A172 (cell line): ENCODE data around the gene COL1A1. TPM values are rescaled to one million over a fixed set of nuclear protein-coding genes. Genes with fewer than 3 reads are reported as not detected.

Experiments used
- DNase-seq: peaks from one replicate; pipeline ENCODE4 v3.0.0-alpha.2; 2015; ENCODE audit warnings: low spot score
- total RNA-seq: library from RNA; depleted of rRNA; stranded (reverse); fragments of >200 nt; shearing (Covaris generic); gene quantifications from 2 replicates; pipeline ENCODE4 v1.2.3, GENCODE V29; 2014

COL1A1 gene
- total RNA-seq, 1 experiment from 2014 or later: 15.7 TPM

DNA sequence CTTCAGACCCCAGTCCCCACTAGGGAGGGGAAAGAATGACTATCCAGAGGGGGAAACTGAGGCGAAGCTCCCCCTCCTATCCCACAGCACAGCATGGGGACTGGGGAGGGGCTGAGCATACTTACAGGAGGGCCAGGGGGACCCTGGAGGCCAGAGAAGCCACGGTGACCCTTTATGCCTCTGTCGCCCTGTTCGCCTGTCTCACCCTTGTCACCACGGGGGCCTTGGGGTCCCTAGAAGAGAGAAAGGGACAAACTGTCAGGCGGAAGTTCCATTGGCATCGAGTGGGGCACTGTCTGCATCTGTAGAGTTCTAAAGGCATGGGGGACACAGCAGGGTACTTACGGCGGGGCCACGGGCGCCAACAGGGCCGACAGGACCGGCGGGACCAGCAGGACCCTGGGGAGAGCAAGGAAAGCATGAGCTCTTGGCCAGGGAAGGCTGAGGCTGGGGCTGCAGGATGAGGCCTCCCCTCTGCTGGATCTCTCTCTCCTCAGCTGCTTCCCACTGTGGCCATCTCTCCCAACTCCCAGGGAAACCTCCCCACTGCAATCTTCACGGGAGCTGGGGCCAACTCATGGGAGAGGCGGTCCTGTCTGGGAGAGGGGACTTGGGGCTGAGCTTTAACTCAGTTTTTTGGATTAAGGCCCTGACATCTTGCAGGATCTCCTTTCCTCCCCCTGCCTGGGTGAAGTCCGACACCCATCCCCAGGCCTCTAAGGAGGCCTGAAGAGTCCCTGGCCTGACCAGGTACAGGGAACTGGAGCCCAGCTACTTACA is 13.5 kb downstream of the COL1A1 start:
- no peak for DNase-seq

DNA sequence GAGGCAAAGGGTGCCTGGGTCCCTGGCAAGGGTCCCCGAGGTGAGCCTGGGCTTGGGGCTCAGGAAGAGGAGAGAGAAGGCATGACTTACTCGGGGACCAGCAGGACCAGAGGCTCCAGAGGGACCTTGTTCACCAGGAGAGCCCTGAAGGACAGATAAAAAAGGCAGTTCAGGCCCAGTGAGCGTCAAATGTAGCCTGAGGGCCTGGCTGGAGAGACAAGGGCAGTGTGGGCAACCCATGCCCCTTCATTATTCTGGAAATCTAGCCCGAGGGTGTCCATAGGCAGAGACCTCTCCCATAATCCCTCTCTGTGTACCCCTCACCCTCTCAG is 14.1 kb downstream of the COL1A1 start:
- no peak for DNase-seq

DNA sequence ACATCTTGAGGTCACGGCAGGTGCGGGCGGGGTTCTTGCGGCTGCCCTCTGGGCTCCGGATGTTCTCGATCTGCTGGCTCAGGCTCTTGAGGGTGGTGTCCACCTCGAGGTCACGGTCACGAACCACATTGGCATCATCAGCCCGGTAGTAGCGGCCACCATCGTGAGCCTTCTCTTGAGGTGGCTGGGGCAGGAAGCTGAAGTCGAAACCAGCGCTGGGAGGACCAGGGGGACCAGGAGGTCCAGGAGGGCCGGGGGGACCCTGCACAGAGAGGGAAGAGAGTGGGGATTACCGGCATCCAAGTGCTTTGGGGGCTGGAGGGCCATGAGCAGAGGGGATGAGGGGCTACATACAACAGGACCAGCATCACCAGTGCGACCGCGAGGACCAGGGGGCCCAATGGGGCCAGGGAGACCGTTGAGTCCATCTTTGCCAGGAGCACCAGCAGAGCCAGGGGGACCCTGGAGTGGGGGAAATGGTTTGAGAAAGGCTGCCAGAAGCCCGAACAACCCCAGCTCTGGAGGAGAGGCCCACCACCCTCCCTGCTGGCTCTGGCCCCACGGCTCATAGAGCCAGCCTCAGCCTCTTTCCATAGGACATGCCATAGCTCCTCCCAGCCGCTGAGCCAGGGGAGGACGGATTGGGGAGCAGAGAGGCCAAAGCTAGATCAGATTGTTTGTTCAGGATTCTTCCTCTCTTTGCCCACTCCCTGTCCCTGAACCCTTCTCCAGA is 14.6 kb downstream of the COL1A1 start:
- no peak for DNase-seq

DNA sequence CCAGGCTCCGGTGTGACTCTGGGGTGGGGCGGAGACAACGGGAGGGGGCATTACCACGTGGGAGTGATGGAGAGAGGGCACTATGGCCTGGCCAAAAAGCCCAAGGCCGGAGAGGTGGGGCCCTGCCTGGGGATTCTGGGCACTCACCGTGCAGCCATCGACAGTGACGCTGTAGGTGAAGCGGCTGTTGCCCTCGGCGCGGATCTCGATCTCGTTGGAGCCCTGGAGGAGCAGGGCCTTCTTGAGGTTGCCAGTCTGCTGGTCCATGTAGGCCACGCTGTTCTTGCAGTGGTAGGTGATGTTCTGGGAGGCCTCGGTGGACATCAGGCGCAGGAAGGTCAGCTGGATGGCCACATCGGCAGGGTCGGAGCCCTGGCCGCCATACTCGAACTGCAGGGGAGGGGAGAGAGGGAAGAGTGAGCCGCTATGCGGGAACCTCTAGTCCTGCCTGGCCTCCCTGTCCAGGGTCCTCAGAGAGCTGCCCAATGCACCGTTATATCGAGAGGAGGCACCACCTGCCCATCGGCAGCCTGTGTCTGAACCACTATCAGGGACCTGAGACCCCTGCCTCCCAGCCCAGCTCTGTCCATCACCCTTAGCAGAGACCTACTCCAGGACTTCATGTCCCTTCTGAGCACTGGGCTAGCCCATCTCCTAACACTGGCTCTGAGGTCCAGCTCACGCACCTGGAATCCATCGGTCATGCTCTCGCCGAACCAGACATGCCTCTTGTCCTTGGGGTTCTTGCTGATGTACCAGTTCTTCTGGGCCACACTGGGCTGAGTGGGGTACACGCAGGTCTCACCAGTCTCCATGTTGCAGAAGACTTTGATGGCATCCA is 15.6 kb downstream of the COL1A1 start:
- DNase-seq: no peak

DNA sequence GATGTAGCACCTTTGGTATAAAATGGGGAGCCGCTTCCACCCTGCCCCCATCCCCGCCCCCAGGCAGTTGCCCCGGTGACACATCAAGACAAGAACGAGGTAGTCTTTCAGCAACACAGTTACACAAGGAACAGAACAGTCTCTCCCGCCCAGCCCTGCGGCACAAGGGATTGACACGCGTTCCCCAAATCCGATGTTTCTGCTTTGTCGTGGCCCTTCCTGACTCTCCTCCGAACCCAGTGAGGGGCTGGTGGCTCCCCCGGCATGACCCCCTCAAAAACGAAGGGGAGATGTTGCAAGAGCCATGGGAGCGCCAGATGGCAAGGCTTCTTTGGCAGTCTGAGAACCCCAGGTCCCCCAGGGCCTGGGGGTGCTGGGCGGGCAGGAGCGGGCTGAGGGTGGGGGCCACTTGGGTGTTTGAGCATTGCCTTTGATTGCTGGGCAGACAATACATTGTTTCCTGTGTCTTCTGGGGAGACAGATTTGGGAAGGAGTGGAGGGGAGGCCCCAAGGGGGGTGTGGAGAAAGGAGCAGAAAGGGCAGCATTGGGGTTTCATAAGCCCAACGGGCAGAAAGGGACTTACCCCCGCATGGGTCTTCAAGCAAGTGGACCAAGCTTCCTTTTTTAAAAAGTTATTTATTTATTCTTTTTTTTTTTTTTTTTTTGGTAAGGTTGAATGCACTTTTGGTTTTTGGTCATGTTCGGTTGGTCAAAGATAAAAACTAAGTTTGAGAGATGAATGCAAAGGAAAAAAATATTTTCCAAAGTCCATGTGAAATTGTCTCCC is 16.6 kb downstream of the COL1A1 start:
- DNase-seq: no peak

DNA sequence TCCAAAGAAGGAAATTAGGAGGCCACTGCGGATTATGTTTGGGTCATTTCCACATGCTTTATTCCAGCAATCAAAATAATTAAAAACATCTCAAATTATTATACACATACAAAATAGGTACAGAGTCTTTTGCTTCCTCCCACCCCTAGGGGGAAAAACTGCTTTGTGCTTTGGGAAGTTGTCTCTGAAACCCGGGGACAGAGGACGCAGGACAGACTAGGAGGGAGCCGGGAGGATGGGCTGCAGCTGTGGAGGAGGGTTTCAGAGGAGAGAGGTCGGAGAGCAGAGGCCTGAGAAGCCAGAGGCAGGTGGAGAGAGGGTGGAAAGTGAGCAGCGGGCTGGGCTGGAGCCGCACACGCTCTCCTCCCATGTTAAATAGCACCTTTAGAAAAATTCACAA is 17.4 kb downstream of the COL1A1 start:
- no peak for DNase-seq

DNA sequence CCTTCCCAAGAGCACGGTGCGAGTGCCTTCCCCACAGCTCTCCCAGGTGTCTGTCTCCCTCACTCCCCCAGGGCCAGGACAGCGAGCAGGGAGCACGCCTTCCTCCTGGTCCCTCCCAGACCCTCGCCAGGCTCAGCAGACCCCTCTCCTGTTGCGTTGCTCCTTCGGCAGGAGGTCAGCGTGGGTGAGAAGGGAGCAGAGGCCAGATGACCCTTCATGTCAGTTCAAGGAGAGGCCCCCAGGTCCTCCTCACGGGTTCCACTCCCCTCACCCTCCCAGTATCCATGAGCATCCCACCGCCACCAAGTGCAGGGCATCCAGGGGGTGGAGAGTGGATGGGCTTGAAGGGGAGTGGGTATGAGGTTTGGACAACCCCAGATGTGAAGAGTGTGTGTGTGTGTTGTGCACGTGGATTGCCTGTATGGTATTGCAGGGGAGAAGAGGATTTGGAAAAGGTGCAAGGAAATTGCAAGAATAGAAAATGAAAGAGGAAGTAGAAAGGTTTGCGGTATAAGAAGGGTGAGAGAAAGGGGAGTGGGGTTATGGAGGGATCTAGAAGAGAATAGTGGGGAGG is 17.9 kb downstream of the COL1A1 start:
- no peak for DNase-seq

DNA sequence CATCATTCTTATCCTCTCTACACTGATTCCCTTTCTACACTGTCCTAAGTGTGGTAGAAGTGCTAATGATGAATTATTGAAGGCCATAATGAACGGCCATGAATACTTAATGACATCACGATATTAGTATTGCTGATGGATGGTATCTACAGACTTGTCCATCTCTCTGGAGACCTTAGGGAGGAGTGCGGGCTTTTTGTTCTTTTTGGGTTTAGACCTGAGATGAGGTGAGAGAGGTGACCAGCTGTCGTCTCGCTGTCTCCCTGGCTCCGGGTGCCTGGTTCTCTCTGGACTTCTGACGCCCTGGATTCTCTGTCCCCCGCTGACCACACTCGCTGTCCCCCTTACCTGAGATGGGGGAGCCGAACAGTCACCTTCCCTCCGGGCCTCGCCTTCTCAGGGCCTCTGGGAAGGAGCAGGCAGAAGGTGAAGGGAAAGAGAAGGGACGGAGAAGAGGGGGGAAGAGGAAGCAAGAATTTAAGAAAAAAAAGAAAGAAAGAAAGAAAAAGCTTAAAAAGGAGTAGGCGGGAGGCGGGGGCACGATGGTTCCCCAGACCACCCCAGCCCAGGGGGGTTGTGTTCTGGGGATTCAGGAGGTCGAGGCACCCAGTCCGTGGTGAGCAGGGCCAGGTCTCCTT is 18.5 kb downstream of the COL1A1 start:
- no peak for DNase-seq

DNA sequence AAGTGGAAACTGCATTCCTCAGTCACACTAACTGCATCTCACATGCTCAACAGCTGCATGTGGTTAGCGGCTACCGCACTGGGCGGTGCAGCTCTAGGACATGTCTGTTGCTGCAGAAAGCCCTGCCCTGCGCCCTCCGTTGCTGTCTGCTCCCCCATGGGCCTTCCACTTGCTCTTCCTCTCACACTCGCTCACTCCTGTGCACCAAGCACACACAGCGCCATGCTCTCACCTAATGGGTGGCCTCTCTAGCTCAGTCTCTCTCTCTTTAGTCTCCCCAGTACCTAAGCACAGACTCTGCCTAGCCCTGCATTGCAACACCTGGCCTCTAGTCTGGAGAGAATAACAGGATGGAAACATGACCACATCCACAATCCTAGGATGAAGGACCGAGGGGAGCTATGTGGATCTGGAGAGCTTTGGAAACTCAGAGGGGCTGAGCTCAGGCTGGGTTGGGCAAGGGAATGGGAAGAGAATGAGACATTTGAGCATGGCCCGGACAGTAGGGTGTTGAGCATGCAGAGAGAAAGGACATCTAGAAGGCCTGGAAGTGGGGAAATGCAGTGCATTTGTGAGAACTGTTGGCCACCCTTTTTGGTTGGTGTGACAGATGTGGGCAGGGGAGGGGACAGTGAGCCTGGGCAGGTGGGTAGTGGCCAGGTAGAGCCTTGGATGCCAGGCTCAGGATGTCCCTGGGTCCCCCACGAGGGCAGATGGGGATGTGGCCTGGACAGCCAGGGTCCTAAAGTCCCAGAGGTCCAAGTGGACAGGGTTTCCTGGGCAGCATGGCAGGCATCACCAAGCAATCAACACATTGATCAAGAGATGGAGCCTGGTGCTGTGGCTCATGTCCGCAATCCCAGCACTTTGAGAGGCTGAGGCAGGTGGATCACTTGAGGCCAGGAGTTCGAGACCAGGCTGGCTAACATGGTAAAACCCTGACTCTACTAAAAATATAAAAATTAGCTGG is 19.6 kb downstream of the COL1A1 start:
- DNase-seq: no peak

DNA sequence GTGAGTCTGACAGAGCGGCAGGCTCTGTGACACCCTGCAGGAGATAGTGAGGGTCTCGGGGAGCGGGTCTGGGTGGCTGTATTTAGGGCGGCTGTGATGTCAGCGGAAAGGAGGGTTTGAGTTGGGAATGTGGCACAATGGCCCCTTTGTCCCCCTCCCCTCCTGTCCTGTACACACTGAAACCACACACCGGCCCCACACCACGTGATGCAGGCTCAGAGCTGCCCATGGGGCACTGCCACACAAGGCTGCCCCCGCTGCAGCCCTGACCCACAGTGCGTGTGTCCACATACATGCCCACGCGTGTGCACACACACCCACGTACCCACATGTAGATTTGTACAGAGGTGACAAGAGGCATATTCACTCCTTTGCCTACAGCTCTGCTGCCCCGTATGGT is 20.3 kb downstream of the COL1A1 start:
- DNase-seq: no peak

DNA sequence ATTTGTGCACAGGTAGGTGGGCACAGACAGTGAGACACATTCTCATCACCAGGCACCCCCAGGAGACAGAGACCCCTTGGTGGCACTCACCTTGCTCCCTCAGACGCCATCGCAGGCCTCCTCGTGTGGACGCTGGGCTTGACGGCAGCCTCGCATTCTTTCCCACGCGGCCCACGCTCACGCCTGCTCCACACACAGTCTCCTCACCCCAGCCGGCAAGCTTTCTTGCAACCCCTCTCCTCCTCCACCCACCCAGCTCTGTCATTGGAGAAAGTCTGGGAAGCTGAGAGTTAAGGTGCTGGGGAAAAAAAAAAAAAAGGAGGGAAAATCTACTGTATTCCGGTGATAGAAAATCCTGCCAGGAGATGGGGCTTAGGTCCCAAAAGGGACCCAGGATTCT is 20.8 kb downstream of the COL1A1 start:
- no peak for DNase-seq

DNA sequence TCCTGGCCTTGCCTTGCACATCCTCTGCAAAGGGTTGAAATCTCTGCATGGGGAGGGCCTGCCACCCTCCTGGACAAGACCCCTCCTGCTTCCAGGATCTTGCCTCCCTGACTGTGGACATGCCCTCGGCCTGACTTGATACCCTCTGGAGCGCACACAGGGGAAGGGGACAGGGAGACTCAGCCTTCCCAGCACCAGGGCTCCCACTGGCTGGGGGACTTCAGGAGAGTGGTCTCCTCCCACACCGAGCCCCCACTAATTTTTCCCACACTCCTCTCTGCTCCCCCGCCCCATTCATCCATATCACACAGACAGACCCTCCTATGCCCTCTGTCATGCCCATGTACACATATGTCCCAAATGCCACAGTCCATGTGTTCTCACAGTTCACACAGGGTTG is 21.3 kb downstream of the COL1A1 start:
- no peak for DNase-seq

DNA sequence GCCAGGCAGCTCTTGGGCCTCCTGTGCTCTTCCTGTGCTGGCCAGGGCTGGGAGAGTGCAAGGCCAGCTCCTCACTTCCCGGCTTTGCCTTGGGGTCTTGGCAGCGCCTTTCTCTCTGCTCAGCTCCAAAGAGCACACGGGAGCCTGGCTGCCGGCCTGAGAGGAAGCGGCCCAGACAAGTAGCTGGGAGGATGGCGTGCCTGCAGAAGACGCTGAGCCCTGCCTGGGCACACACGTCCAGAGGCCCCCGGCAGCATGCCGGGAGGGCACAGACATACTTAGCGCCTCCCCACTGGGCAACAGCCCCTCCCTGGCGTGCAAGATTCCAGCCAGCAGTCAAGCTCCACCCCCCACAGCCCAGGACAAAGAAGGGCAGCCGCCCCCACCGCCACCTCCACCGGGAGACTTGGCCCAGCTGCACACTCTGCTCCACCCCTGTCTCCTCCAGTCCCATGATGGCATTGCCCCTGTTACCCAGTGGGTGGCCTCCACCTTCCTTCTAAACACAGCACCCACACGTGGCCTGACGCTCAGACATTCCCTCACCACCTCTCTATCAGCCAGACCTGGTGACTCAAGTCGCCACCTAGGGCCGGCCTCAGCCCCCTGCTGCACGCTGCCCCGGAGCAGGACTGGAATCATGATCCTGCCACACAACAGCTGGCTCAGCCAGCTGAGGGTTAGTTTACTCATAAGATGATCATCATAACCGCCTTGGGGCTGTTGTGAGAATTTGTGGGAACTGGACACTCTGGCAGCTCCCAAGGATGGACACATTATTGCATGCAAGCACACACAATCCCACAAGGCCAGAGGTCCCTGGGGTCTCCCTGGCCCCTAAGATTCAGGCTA is 23.2 kb downstream of the COL1A1 start:
- peak; percentile 99 for DNase-seq

DNA sequence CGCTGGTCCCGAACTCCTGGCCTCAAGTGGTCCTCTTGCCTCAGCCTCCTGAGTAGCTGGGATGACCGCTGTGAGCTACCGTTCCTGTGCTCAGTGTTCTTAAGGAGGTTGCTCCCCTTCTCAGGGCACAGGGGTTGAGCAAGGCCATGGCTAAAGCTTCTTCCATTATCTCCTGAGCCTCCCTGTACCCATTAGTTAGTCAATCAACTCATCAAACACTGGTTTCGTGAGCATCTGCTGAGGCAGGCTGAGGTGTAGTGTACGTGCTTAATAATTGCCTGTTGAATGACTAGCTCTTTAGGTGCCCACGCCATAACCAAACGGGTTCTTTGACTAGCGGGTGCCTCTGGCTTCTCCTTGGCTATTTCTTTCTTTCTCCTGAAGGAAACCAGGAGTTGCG is 24.0 kb downstream of the COL1A1 start:
- no peak for DNase-seq

DNA sequence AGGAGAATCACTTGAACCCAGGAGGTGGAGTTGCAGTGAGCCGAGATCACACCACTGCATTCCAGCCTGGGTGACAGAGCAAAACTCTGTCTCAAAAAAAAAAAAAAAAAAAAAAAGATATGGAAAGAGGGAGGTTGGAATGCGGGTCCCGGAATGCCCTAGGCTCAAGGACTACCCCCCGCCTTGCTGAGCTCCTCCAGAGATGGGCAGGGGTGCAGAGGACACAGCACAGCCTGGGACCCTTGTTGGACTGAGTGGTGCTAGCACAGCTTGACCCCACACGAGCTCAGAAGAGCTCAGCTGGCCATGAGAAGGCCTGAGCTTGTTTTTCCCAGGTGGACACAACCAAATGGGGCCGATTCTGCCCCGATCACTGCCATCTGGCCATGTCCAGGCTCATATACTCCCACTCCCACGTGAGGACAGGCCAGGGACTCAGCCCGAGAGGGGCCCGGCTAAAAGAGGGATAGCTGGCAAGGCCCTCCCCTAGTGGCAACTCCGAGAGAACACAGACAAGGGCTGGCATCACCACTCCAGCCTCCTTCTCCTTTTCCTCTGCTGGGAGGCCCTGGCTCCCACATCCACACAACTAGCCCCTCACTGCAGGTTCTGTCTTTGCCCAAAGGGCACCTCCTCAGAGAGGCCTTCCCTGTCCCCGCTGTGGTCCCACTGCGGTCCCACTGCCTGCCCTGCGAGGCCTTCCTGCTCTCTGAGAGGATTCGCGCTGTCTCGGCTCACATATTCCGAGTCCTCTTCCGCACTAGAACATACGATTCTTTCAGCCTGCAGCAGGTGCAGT is 24.7 kb downstream of the COL1A1 start:
- DNase-seq: no peak

DNA sequence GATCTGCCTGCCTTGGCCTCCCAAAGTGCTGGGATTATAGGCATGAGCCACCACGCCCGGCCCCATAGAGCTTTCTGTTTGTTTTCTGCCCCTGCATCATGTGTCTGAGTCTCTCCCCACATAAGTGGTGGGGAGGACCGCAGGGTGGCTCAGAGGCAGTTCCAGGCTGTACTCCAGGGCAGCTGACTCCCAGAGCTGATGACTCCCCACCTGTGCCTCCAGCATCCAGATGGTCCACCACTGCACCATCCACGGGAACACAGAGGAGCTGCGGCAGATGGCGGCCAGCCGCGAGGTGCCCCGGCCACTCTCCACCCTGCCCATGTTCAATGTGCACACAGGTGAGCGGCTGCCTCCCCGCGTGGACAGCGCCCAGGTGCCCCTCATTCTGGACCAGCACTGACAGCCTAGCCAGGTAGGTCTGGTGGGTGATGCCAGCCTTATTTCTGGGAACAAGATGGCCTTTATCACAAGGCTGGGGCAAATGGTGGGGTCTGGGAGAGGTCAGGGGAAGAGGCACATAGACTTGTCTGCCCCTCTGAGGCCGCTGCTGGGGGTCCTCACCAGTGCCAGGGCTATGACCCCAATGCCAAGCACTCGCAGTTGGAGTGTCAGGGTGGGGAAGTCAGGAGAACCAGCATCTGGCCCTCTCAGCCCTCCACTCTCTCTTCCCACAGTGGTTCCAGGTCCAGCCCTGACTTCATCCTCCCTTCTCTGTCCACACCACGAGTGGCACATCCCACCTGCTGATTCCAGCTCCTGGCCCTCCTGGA is 26.2 kb downstream of the COL1A1 start:
- no peak for DNase-seq

DNA sequence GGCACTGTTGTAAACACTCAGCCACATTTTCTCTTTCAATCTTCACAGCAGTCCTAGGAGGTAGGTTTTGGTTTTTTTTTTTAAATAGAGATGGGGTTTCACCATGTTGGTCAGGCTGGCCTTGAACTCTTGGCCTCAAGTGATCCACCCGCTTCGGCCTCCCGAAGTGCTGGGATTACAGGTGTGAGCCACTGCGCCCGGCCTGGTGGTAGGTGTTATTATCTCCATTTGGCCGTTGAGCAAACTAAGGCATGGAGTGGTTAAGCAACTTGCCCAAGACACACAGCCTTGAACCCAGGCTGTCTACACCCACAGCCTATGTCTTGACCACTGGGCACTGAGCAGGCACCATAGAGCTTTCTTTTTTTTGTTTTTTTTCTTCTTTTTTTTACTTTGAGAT is 27.0 kb downstream of the COL1A1 start:
- DNase-seq: no peak
